H1 (cell line): ENCODE measurements around the gene EVI2A. TPM values are rescaled to one million over a fixed set of nuclear protein-coding genes. Genes with fewer than 3 reads are reported as not detected.

Experiments used
- CHD7 ChIP-seq: fragments of 300-600 bp; sonication (generic); IDR thresholded peaks from 2 replicates; pipeline ENCODE4 v1.7.1; 2012; ENCODE audit warnings: low read length, moderate library complexity, mild to moderate bottlenecking, inconsistent platforms; ENCODE audit not compliant: insufficient replicate concordance
- polyA plus RNA-seq, 7 experiments: library from polyadenylated mRNA; depleted of rRNA in 3 of 7; stranded (reverse) in 5 of 7; unstranded in 2 of 7; fragments of >200 nt in 5 of 7; fragments of 200-250 nt in 2 of 7; gene quantifications; 1 replicate in 5 of 7; 2 replicates in 1 of 7; 4 replicates in 1 of 7; pipeline versions ENCODE4 v1.2.1 to v1.2.3, GENCODE V29; 2011 to 2013; ENCODE audit warnings: missing spikeins in 2 of 7, mixed read lengths in 2 of 7
- total RNA-seq: library from RNA; stranded (reverse); fragmentation: NEBNext Ultra II Directional; extraction: Animal tissue kit (Norgen Biotek cat#: 25700); gene quantifications from 2 replicates; pipeline ENCODE4 v1.2.1, GENCODE V29; 2021

The EVI2A gene
- total and polyA plus RNA-seq, 2 of the 8 experiments (the other 6 are each of a cell fraction or from before 2014, with no cell fraction given), result not detected

GRCh38 chr17:31279401-31279800 lies 42.0 kb downstream of the EVI2A start (continued):
- TF ChIP-seq CHD7, result no peak
